WERI-Rb-1 (cell line): Measurements from ENCODE around the gene DNHD1.

ENCODE experiments used
- DNase-seq: peaks from one replicate; pipeline ENCODE4 v3.0.0-alpha.2; 2020
- H3K27ac ChIP-seq: fragments of 250-450 bp; sonication (Bioruptor Pico); 2 replicates; pipeline ENCODE4 v1.5.1; 2020; ENCODE audit warnings: mild to moderate bottlenecking, moderate library complexity
- H3K27me3 ChIP-seq: fragments of 250-450 bp; sonication (Bioruptor Pico); 2 replicates; pipeline ENCODE4 v1.5.1; 2021; ENCODE audit warnings: mild to moderate bottlenecking, low read depth, moderate library complexity; ENCODE audit not compliant: insufficient read depth, severe bottlenecking
- H3K36me3 ChIP-seq: fragments of 250-450 bp; sonication (Bioruptor Pico); 2 replicates; pipeline ENCODE4 v1.5.1; 2020; ENCODE audit warnings: mild to moderate bottlenecking, moderate library complexity
- H3K4me3 ChIP-seq: 2 replicates; pipeline ENCODE4 v1.5.1; 2011; ENCODE audit warnings: low read depth, mild to moderate bottlenecking, control low read depth, low read length
- H3K9me3 ChIP-seq: fragments of 250-450 bp; sonication (Bioruptor Pico); 2 replicates; pipeline ENCODE4 v1.5.1; 2021; ENCODE audit warnings: mild to moderate bottlenecking, moderate library complexity; ENCODE audit not compliant: severe bottlenecking
- TF ChIP-seq, protein P1 (sequence below): IDR thresholded peaks from 2 replicates; pipeline ENCODE4 v1.5.1; 2011; ENCODE audit warnings: low read depth, mild to moderate bottlenecking, control low read depth, inconsistent platforms, low read length

DNHD1 gene

DNA sequence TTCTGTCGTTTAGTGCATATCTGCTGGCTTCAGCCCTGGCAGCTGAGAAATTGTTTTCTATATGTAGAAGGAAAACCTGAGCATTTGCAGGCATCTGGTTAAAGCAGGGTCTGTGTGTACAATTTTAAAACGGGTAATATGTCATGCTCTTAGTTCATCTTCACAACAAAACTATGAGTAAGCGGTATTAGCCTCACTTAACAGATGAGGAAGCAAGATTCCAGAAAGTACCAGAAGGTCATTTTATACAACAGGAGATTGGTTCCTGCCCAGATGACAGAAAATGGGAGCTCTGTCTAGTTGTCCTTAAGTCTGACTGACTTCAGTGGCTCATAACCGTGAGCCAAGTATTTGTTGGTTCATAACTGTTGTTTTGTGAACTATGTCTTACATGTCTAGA, 14.6 kb upstream of the DNHD1 start:
- no peak for DNase-seq
- no peaks in the 10 kb centered on the region for H3K27me3 ChIP-seq
- H3K9me3 ChIP-seq: no peaks in the 10 kb centered on the region
- peaks cover 52% of the 10 kb centered on the region for H3K36me3 ChIP-seq
- H3K4me3 ChIP-seq: peak overlapping the region; percentile 88
- TF ChIP-seq, protein P1, sequence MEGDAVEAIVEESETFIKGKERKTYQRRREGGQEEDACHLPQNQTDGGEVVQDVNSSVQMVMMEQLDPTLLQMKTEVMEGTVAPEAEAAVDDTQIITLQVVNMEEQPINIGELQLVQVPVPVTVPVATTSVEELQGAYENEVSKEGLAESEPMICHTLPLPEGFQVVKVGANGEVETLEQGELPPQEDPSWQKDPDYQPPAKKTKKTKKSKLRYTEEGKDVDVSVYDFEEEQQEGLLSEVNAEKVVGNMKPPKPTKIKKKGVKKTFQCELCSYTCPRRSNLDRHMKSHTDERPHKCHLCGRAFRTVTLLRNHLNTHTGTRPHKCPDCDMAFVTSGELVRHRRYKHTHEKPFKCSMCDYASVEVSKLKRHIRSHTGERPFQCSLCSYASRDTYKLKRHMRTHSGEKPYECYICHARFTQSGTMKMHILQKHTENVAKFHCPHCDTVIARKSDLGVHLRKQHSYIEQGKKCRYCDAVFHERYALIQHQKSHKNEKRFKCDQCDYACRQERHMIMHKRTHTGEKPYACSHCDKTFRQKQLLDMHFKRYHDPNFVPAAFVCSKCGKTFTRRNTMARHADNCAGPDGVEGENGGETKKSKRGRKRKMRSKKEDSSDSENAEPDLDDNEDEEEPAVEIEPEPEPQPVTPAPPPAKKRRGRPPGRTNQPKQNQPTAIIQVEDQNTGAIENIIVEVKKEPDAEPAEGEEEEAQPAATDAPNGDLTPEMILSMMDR: no peak
- H3K27ac ChIP-seq: no peak overlapping the region

GRCh38 chr11:6483015-6483414, 14.1 kb upstream of the DNHD1 start:
- peaks cover 49% of the 10 kb centered on the region for H3K36me3 ChIP-seq
- H3K27ac ChIP-seq: no peak overlapping the region
- H3K9me3 ChIP-seq: no peaks in the 10 kb centered on the region
- H3K4me3 ChIP-seq: no peak overlapping the region
- no peak for DNase-seq
- TF ChIP-seq, protein P1: no peak
- no peaks in the 10 kb centered on the region for H3K27me3 ChIP-seq

- TF ChIP-seq, protein P1: no peak
- DNase-seq: no peak
- Histone ChIP-seq H3K9me3 (no peaks in the 10 kb centered on the region), H3K36me3 (peaks cover 34% of the 10 kb centered on the region), H3K27me3 (no peaks in the 10 kb centered on the region), H3K27ac (no peak overlapping the region), H3K4me3 (no peak overlapping the region)
Measured at GRCh38 chr11:6485661-6486060, 11.4 kb upstream of the DNHD1 start.

DNA sequence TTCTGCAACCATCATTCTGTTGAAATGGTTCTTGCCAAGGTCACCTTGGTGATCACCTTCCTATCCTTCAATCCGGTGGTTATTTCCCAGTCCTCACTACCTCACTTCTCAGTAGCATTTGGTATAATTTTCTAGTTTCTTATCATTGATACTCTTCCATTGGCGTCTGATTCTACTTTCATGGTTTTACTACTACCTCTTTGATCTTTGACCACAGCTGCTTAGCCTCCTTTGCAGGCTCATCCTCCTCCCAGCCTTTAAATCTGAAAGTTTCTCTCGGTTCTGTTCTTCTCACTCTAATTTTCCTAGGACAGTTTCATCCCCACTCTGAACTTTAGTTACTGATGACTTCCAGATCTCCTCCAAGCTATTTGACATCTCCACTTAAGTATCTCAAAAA, 10.8 kb upstream of the DNHD1 start:
- H3K4me3 ChIP-seq: no peak overlapping the region
- H3K36me3 ChIP-seq: peaks cover 34% of the 10 kb centered on the region
- TF ChIP-seq, protein P1: no peak
- no peak for DNase-seq
- no peaks in the 10 kb centered on the region for H3K27me3 ChIP-seq
- H3K9me3 ChIP-seq: no peaks in the 10 kb centered on the region
- no peak overlapping the region for H3K27ac ChIP-seq

DNA sequence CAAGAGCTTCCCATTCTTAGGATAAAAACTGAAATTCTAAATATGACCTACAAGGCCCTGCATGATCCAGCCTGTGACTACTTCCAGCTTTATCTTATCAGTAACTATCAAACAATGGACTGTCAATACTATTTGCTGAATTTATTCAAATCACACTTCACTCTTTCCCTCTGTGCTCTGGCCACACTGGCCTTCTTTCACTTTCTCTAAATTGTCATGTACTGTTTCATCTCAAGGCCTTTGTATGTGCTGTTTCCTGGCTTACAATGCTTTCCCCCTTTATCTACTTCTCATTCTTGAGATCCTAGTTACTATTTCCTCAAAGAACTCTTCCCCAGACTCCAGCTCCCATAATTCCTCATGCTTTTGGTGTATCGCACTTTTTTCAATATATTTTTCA, 10.1 kb upstream of the DNHD1 start:
- no peak for DNase-seq
- H3K27ac ChIP-seq: no peak overlapping the region
- TF ChIP-seq, protein P1: no peak
- no peaks in the 10 kb centered on the region for H3K27me3 ChIP-seq
- no peaks in the 10 kb centered on the region for H3K9me3 ChIP-seq
- H3K4me3 ChIP-seq: no peak overlapping the region
- peaks cover 29% of the 10 kb centered on the region for H3K36me3 ChIP-seq

DNA sequence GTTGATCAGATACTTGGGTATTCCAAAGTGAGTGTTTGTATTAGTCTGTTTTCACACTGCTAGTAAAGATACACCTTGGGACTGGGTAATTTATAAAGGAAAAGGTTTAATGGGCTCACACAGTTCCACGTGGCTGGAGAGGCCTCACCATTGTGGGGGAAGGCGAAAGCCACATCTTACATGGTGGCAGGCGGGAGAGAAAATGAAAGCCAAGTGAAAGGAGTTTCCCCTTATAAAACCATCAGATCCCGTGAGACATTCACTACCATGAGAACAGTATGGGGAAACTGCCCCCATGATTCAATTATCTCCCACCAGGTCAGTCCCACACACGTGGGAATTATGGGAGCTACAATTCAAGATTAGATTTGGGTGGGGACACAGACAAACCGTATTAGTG, 8.7 kb upstream of the DNHD1 start:
- no peak for DNase-seq
- peaks cover 15% of the 10 kb centered on the region for H3K36me3 ChIP-seq
- TF ChIP-seq, protein P1: no peak
- no peaks in the 10 kb centered on the region for H3K27me3 ChIP-seq
- no peak overlapping the region for H3K4me3 ChIP-seq
- H3K27ac ChIP-seq: no peak overlapping the region
- H3K9me3 ChIP-seq: no peaks in the 10 kb centered on the region
